Testis (tissue), 2 donors: ENCODE results near the gene PCSK1N.
"Not testable (repeated sequence)": the region's sequence is repeated elsewhere in the genome, so short reads cannot be mapped to it uniquely, and the experiment has no call there.

Experiments
- CTCF ChIP-seq, 3 experiments: fragments of 450-650 bp in 2 of 3; fragments of 200-600 bp in 1 of 3; sonication (generic) in 1 of 3; IDR thresholded peaks; one replicate each; pipeline ENCODE4 v1.5.1; 2016 to 2019; ENCODE audit warnings: antibody characterized with exemption in 3 of 3, mild to moderate bottlenecking in 2 of 3, moderate library complexity in 1 of 3
- POLR2A ChIP-seq: fragments of 450-650 bp; IDR thresholded peaks from one replicate; pipeline ENCODE4 v1.6.1; 2017; ENCODE audit warnings: antibody characterized with exemption, mild to moderate bottlenecking, moderate library complexity

GRCh38 chrX:48854121-48854804 lies 18.9 kb upstream of the PCSK1N start:
- TF ChIP-seq CTCF (IDR thresholded peaks at IDR 0.05); POLR2A: not testable (repeated sequence)
